ENCODE measurements around the gene SNED1. TPM values are rescaled to one million over a fixed set of nuclear protein-coding genes. Genes with fewer than 3 reads are reported as not detected.

SNED1 gene
- polyA plus RNA-seq, 2 donors: 3.3 to 3.6 TPM

- H3K4me1 ChIP-seq (ENCODE audit: control insufficient read depth in 2 of 2, insufficient read depth in 2 of 2, low read length in 1 of 2): peaks cover 8 to 23% of the 10 kb centered on the region in 2 donors
- peak overlapping the region; percentile 65 to 68 for H3K4me3 ChIP-seq (ENCODE audit: low read depth in 1 of 2, low read length in 2 of 2)
- H3K27me3 ChIP-seq (ENCODE audit: control insufficient read depth in 1 of 2, insufficient read depth in 2 of 2, low read length in 2 of 2): no peaks in the 10 kb centered on the region
- H3K36me3 ChIP-seq (ENCODE audit: control insufficient read depth in 2 of 2, insufficient read depth in 2 of 2, low read length in 1 of 2): peaks cover 3% of the 10 kb centered on the region in 2 donors
- peaks cover 9 to 12% of the 10 kb centered on the region in 2 donors for H3K9me3 ChIP-seq (ENCODE audit: control insufficient read depth in 2 of 2, insufficient read depth in 1 of 2, low read depth in 1 of 2, low read length in 1 of 2)
- WGBS, 2 donors: 9 to 12% methylated on average over 54 to 71 of the region's 71 CpGs
- peak overlapping the region; percentile 48 to 61 for H3K27ac ChIP-seq (ENCODE audit: low read depth in 2 of 2, low read length in 1 of 2)
Observed at GRCh38 chr2:240998995-240999791, 775 bp downstream of the SNED1 start.

GRCh38 chr2:240999873-241000541 is 1.6 kb downstream of the SNED1 start:
- Histone ChIP-seq H3K4me3 (ENCODE audit: low read depth in 1 of 2, low read length in 2 of 2) (peak overlapping the region; percentile 3 to 65), H3K4me1 (ENCODE audit: control insufficient read depth in 2 of 2, insufficient read depth in 2 of 2, low read length in 1 of 2) (peaks cover 8 to 23% of the 10 kb centered on the region in 2 donors), H3K9me3 (ENCODE audit: control insufficient read depth in 2 of 2, insufficient read depth in 1 of 2, low read depth in 1 of 2, low read length in 1 of 2) (peaks cover 9 to 12% of the 10 kb centered on the region in 2 donors), H3K27me3 (ENCODE audit: control insufficient read depth in 1 of 2, insufficient read depth in 2 of 2, low read length in 2 of 2) (no peaks in the 10 kb centered on the region), H3K27ac (ENCODE audit: low read depth in 2 of 2, low read length in 1 of 2) (no peak overlapping the region), H3K36me3 (ENCODE audit: control insufficient read depth in 2 of 2, insufficient read depth in 2 of 2, low read length in 1 of 2) (peaks cover 3% of the 10 kb centered on the region in 2 donors)
- WGBS, 2 donors: 83 to 89% methylated on average over 19 of the region's 19 CpGs

GRCh38 chr2:241000831-241001321 is 2.5 kb downstream of the SNED1 start:
- H3K27me3 ChIP-seq (ENCODE audit: control insufficient read depth in 1 of 2, insufficient read depth in 2 of 2, low read length in 2 of 2): no peaks in the 10 kb centered on the region
- H3K9me3 ChIP-seq (ENCODE audit: control insufficient read depth in 2 of 2, insufficient read depth in 1 of 2, low read depth in 1 of 2, low read length in 1 of 2): peaks cover 9 to 12% of the 10 kb centered on the region in 2 donors
- peaks cover 8 to 20% of the 10 kb centered on the region in 2 donors for H3K4me1 ChIP-seq (ENCODE audit: control insufficient read depth in 2 of 2, insufficient read depth in 2 of 2, low read length in 1 of 2)
- 89 to 94% methylated on average over 9 of the region's 9 CpGs for WGBS, 2 donors
- H3K27ac ChIP-seq (ENCODE audit: low read depth in 2 of 2, low read length in 1 of 2): no peak overlapping the region
- no peak overlapping the region for H3K4me3 ChIP-seq (ENCODE audit: low read depth in 1 of 2, low read length in 2 of 2)
- peaks cover 3% of the 10 kb centered on the region in 2 donors for H3K36me3 ChIP-seq (ENCODE audit: control insufficient read depth in 2 of 2, insufficient read depth in 2 of 2, low read length in 1 of 2)

GRCh38 chr2:241001413-241002274 is 3.2 kb downstream of the SNED1 start:
- no peaks in the 10 kb centered on the region for H3K27me3 ChIP-seq (ENCODE audit: control insufficient read depth in 1 of 2, insufficient read depth in 2 of 2, low read length in 2 of 2)
- H3K9me3 ChIP-seq (ENCODE audit: control insufficient read depth in 2 of 2, insufficient read depth in 1 of 2, low read depth in 1 of 2, low read length in 1 of 2): peaks cover 9 to 12% of the 10 kb centered on the region in 2 donors
- H3K4me3 ChIP-seq (ENCODE audit: low read depth in 1 of 2, low read length in 2 of 2): no peak overlapping the region
- peaks cover 3% of the 10 kb centered on the region in 2 donors for H3K36me3 ChIP-seq (ENCODE audit: control insufficient read depth in 2 of 2, insufficient read depth in 2 of 2, low read length in 1 of 2)
- WGBS, 2 donors: 90% methylated on average over 21 of the region's 21 CpGs
- H3K27ac ChIP-seq (ENCODE audit: low read depth in 2 of 2, low read length in 1 of 2): no peak overlapping the region
- peaks cover 4 to 15% of the 10 kb centered on the region in 2 donors for H3K4me1 ChIP-seq (ENCODE audit: control insufficient read depth in 2 of 2, insufficient read depth in 2 of 2, low read length in 1 of 2)

- 88 to 90% methylated on average over 11 of the region's 11 CpGs for WGBS, 2 donors
- Histone ChIP-seq H3K4me3 (ENCODE audit: low read depth in 1 of 2, low read length in 2 of 2) (no peak overlapping the region), H3K9me3 (ENCODE audit: control insufficient read depth in 2 of 2, insufficient read depth in 1 of 2, low read depth in 1 of 2, low read length in 1 of 2) (peaks cover 9 to 12% of the 10 kb centered on the region in 2 donors), H3K27ac (ENCODE audit: low read depth in 2 of 2, low read length in 1 of 2) (no peak overlapping the region), H3K36me3 (ENCODE audit: control insufficient read depth in 2 of 2, insufficient read depth in 2 of 2, low read length in 1 of 2) (peaks cover 3% of the 10 kb centered on the region in 2 donors), H3K4me1 (ENCODE audit: control insufficient read depth in 2 of 2, insufficient read depth in 2 of 2, low read length in 1 of 2) (peaks cover 4 to 10% of the 10 kb centered on the region in 2 donors), H3K27me3 (ENCODE audit: control insufficient read depth in 1 of 2, insufficient read depth in 2 of 2, low read length in 2 of 2) (no peaks in the 10 kb centered on the region)
Observed at GRCh38 chr2:241002275-241003046, 4.0 kb downstream of the SNED1 start.

GRCh38 chr2:241003047-241003360 is 4.6 kb downstream of the SNED1 start:
- Histone ChIP-seq H3K4me3 (ENCODE audit: low read depth in 1 of 2, low read length in 2 of 2) (no peak overlapping the region), H3K36me3 (ENCODE audit: control insufficient read depth in 2 of 2, insufficient read depth in 2 of 2, low read length in 1 of 2) (peaks cover 3% of the 10 kb centered on the region in 2 donors), H3K27me3 (ENCODE audit: control insufficient read depth in 1 of 2, insufficient read depth in 2 of 2, low read length in 2 of 2) (no peaks in the 10 kb centered on the region), H3K4me1 (ENCODE audit: control insufficient read depth in 2 of 2, insufficient read depth in 2 of 2, low read length in 1 of 2) (peaks cover 8 to 12% of the 10 kb centered on the region in 2 donors), H3K27ac (ENCODE audit: low read depth in 2 of 2, low read length in 1 of 2) (no peak overlapping the region), H3K9me3 (ENCODE audit: control insufficient read depth in 2 of 2, insufficient read depth in 1 of 2, low read depth in 1 of 2, low read length in 1 of 2) (peaks cover 9 to 12% of the 10 kb centered on the region in 2 donors)
- 97 to 100% methylated on average over 7 of the region's 7 CpGs for WGBS, 2 donors

- 97 to 100% methylated on average over 2 of the region's 2 CpGs for WGBS, 2 donors
Observed at GRCh38 chr2:241003369-241003768, 5.0 kb downstream of the SNED1 start.

GRCh38 chr2:241003830-241004564 is 5.6 kb downstream of the SNED1 start:
- no peaks in the 10 kb centered on the region for H3K27me3 ChIP-seq (ENCODE audit: control insufficient read depth in 1 of 2, insufficient read depth in 2 of 2, low read length in 2 of 2)
- peaks cover 3% of the 10 kb centered on the region in 2 donors for H3K36me3 ChIP-seq (ENCODE audit: control insufficient read depth in 2 of 2, insufficient read depth in 2 of 2, low read length in 1 of 2)
- no peak overlapping the region for H3K27ac ChIP-seq (ENCODE audit: low read depth in 2 of 2, low read length in 1 of 2)
- peaks cover 9 to 12% of the 10 kb centered on the region in 2 donors for H3K9me3 ChIP-seq (ENCODE audit: control insufficient read depth in 2 of 2, insufficient read depth in 1 of 2, low read depth in 1 of 2, low read length in 1 of 2)
- no peak overlapping the region for H3K4me3 ChIP-seq (ENCODE audit: low read depth in 1 of 2, low read length in 2 of 2)
- 91 to 100% methylated on average over 1 of the region's 1 CpG for WGBS, 2 donors
- peaks cover 9 to 19% of the 10 kb centered on the region in 2 donors for H3K4me1 ChIP-seq (ENCODE audit: control insufficient read depth in 2 of 2, insufficient read depth in 2 of 2, low read length in 1 of 2)

More at GRCh38 chr2:241003369-241003768, 5.0 kb downstream of the SNED1 start:
- Histone ChIP-seq H3K4me3 (ENCODE audit: low read depth in 1 of 2, low read length in 2 of 2) (no peak overlapping the region), H3K36me3 (ENCODE audit: control insufficient read depth in 2 of 2, insufficient read depth in 2 of 2, low read length in 1 of 2) (peaks cover 3% of the 10 kb centered on the region in 2 donors), H3K27me3 (ENCODE audit: control insufficient read depth in 1 of 2, insufficient read depth in 2 of 2, low read length in 2 of 2) (no peaks in the 10 kb centered on the region), H3K4me1 (ENCODE audit: control insufficient read depth in 2 of 2, insufficient read depth in 2 of 2, low read length in 1 of 2) (peaks cover 9 to 16% of the 10 kb centered on the region in 2 donors), H3K27ac (ENCODE audit: low read depth in 2 of 2, low read length in 1 of 2) (no peak overlapping the region), H3K9me3 (ENCODE audit: control insufficient read depth in 2 of 2, insufficient read depth in 1 of 2, low read depth in 1 of 2, low read length in 1 of 2) (peaks cover 9 to 12% of the 10 kb centered on the region in 2 donors)
